Astrocyte of the spinal cord (primary cell): Measurements from ENCODE around the gene HBQ1.
A peak's percentile ranks its signal among the peaks of the same experiment; 100 is the strongest.
"Not testable (repeated sequence)": the region's sequence is repeated elsewhere in the genome, so short reads cannot be mapped to it uniquely, and the experiment has no call there.

Experiments used
- DNase-seq: peaks from one replicate; pipeline ENCODE4 v3.0.0; 2011; ENCODE audit warnings: low read depth, low spot score
- H3K4me3 ChIP-seq: 2 replicates; pipeline ENCODE4 v1.5.1; 2011; ENCODE audit warnings: low read depth, mild to moderate bottlenecking, low read length, moderate library complexity
- in situ Hi-C: cut with HindIII; loops from 2 replicates; pipeline ENCODE4 v1.10.0; 2017; ENCODE audit warnings: low sequenced_read_pairs
- TF ChIP-seq, protein P1 (sequence below): IDR thresholded peaks from 2 replicates; pipeline ENCODE4 v1.5.1; 2012; ENCODE audit warnings: low read depth, mild to moderate bottlenecking, low read length, inconsistent platforms

Gene HBQ1

DNA sequence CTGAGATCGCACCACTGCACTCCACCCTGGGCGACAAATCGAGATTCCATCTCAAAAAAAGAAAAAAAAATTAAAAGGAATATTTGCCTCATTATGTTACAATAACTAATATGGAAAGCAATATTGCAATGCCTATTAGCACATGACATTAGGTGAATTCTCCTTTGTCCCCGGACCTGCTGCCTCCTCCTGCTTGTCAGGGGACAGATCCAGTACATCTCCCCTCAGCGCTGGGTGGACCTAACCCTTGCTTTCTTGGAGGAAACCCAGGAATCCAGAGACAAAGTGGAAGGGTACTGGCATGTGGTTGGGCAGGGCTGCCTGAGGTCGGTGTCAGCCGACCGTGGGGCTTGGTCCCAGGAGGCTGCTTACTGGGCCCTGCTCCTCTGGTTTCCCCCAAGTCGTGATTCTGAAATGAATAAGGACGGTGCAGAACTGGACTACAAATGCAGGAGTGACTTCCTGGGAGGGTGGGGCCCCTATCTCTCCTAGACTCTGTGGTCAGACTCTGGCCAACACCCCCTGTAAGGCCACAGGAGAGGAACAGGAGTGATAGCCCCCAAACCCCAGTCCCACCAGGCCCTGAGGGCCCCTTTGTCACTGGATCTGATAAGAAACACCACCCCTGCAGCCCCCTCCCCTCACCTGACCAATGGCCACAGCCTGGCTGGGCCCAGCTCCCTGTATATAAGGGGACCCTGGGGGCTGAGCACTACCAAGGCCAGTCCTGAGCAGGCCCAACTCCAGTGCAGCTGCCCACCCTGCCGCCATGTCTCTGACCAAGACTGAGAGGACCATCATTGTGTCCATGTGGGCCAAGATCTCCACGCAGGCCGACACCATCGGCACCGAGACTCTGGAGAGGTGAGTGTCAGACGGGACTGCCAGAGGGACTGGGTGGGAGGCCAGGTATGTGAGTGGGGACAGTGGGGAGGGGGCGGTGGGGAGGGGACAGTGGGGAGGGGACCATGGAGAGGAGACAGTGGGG, 27.8 kb upstream of the HBQ1 start, which contains the start of gene HBZ:
TSS of gene HBZ (plus strand) at position 504 of the 988 bp plus-strand sequence. CDS start at position 770, 266 bp downstream.
- in situ Hi-C loops: no loop called here
- H3K4me3 ChIP-seq: no peak within 1 kb of the TSS
- TF ChIP-seq, protein P1, sequence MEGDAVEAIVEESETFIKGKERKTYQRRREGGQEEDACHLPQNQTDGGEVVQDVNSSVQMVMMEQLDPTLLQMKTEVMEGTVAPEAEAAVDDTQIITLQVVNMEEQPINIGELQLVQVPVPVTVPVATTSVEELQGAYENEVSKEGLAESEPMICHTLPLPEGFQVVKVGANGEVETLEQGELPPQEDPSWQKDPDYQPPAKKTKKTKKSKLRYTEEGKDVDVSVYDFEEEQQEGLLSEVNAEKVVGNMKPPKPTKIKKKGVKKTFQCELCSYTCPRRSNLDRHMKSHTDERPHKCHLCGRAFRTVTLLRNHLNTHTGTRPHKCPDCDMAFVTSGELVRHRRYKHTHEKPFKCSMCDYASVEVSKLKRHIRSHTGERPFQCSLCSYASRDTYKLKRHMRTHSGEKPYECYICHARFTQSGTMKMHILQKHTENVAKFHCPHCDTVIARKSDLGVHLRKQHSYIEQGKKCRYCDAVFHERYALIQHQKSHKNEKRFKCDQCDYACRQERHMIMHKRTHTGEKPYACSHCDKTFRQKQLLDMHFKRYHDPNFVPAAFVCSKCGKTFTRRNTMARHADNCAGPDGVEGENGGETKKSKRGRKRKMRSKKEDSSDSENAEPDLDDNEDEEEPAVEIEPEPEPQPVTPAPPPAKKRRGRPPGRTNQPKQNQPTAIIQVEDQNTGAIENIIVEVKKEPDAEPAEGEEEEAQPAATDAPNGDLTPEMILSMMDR: no peak
- no peak for DNase-seq

DNA sequence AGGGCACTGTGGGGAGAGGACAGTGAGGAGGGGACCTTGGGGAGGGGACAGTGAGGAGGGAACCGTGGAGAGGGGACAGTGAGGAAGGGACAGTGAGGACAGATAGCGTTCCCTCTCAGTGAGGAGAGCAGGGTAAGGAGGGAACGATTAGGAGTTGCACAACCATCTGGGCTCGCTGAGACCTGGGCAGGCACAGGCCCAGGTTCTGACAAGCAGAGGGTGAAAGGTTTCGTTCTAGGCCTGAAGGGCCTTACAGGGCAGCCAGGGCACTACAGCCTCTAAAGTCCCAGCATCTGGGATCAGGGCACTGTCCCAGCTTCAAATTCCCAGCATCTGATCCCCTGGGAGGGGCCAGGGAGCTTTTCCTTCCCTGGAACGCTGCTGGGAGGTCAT, 27.1 kb upstream of the HBQ1 start:
- in situ Hi-C loops, DNase-seq, H3K4me3 ChIP-seq: not testable (repeated sequence)

GRCh38 chr16:153550-154216, 26.6 kb upstream of the HBQ1 start:
- DNase-seq, in situ Hi-C loops, H3K4me3 ChIP-seq: not testable (repeated sequence)

- DNase-seq: peak; percentile 31
- H3K4me3 ChIP-seq: peak overlapping the region; percentile 45
- TF ChIP-seq, protein P1: no peak
- in situ Hi-C loops: no loop called here
Measured at GRCh38 chr16:154217-155030, 25.8 kb upstream of the HBQ1 start.

DNA sequence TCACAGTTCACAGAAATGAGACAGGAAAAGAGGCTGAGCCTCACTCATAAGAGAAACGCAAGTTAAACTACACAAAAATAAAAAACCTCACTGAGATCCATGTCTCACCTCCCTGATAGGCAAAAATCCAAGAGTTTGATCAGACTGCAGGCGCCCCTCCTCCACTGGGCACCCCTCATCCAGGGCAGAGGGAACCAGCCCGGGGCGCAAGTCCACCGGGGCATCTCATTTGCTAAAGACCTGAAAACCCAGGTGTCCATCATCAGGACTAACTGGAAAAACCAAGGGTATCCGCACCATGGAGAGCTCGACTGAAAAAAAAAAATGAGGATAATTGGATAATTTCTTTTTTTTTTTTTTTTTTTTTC, 25.2 kb upstream of the HBQ1 start:
- DNase-seq: no peak
- no peak overlapping the region for H3K4me3 ChIP-seq
- in situ Hi-C loops: no loop called here
- TF ChIP-seq, protein P1: no peak

DNA sequence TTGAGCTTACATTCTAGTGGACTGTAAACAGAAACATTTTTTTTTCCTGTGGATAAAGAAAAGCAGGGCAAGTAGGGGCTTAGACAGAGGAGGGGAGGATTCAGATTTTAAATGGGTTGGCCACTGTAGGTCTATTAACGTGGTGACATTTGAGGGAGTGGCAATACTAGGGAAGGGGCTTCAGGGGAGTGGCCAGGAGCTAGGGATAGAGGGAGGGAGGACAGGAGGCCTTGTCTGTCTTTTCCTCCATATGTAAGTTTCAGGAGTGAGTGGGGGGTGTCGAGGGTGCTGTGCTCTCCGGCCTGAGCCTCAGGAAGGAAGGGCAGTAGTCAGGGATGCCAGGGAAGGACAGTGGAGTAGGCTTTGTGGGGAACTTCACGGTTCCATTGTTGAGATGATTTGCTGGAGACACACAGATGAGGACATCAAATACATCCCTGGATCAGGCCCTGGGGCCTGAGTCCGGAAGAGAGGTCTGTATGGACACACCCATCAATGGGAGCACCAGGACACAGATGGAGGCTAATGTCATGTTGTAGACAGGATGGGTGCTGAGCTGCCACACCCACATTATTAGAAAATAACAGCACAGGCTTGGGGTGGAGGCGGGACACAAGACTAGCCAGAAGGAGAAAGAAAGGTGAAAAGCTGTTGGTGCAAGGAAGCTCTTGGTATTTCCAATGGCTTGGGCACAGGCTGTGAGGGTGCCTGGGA, 21.0 kb upstream of the HBQ1 start:
- TF ChIP-seq, protein P1: no peak
- in situ Hi-C loops: no loop called here
- H3K4me3 ChIP-seq: no peak overlapping the region
- DNase-seq: no peak

- in situ Hi-C loops, DNase-seq, H3K4me3 ChIP-seq: not testable (repeated sequence)
Measured at GRCh38 chr16:160242-160641, 20.0 kb upstream of the HBQ1 start.
